ENCODE results near the gene RPS6KB2. TPM values are rescaled to one million over a fixed set of nuclear protein-coding genes. Genes with fewer than 3 reads are reported as not detected.
A peak's percentile ranks its signal among the peaks of the same experiment; 100 is the strongest.

RPS6KB2 gene
- total and polyA plus RNA-seq, 12 donors: 36.6 to 111 (median 50.0) TPM

GRCh38 chr11:67381244-67381972 is 46.9 kb upstream of the RPS6KB2 start:
- H3K27ac ChIP-seq: no peak overlapping the region
- peak in 2 of 7 donors; percentile 22 to 41 for DNase-seq
- WGBS, 4 donors: 65 to 73% (median 69%) methylated on average over 13 of the region's 13 CpGs
- no peaks in the 10 kb centered on the region for H3K27me3 ChIP-seq
- H3K4me3 ChIP-seq: no peak overlapping the region
- no peaks in the 10 kb centered on the region for H3K36me3 ChIP-seq (replicated peaks in 1 of 2)
- TF ChIP-seq POLR2A (IDR thresholded peaks at IDR 0.05): no peak
- TF ChIP-seq, protein P1, sequence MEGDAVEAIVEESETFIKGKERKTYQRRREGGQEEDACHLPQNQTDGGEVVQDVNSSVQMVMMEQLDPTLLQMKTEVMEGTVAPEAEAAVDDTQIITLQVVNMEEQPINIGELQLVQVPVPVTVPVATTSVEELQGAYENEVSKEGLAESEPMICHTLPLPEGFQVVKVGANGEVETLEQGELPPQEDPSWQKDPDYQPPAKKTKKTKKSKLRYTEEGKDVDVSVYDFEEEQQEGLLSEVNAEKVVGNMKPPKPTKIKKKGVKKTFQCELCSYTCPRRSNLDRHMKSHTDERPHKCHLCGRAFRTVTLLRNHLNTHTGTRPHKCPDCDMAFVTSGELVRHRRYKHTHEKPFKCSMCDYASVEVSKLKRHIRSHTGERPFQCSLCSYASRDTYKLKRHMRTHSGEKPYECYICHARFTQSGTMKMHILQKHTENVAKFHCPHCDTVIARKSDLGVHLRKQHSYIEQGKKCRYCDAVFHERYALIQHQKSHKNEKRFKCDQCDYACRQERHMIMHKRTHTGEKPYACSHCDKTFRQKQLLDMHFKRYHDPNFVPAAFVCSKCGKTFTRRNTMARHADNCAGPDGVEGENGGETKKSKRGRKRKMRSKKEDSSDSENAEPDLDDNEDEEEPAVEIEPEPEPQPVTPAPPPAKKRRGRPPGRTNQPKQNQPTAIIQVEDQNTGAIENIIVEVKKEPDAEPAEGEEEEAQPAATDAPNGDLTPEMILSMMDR (IDR thresholded peaks at IDR 0.05): no peak
- H3K9me3 ChIP-seq (replicated peaks in 1 of 3): no peaks in the 10 kb centered on the region
- H3K4me1 ChIP-seq (replicated peaks in 1 of 2): no peaks in the 10 kb centered on the region
- intact Hi-C loops (cut with DNase I): loop anchor here in 1 of 2 donors (5.0 kb wide), 1 partner anchor 34 kb away; no protein-coding TSS in a partner anchor

DNA sequence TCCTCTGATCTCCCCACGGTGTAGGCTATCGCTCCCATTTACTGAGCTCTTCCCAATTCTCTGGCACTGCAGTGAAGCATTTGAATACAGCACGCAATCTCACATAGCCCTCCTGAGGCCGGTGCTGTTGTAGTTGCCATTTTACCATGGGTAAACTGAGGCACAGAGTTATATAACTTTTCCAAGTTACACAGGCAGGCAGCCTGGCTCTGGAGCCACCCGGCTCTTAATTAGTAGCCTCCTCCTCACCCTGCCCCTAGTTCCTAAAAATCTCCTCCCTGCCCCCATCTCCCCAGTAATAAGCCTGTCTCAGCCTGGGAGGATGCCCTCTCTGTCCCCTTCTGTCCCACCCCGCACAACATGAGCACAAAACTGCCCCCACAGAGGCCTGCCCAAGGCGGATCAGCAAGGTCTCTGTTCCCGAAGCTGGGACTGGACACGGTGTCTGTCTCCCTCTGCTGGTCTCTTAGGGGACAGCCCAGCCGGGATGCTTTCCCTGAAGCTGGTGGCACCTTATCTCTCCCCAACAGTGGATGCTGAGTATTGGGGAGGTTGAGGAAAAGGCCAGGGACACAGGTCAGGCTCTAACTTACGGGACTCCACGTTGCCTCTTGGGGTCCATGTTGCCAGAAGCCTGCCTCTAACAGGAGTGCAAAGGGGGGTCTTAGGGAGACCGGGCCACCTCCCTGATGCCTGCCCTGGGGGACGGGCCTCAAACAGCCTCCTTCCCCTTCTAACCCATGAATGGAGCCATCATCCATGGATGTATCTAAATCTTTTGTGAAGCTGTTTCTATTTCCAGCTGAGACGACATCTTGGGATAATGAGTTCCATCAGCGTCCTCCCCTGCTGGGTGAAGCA is 45.8 kb upstream of the RPS6KB2 start:
- no peaks in the 10 kb centered on the region for H3K4me1 ChIP-seq (replicated peaks in 1 of 2)
- intact Hi-C loops (cut with DNase I): loop anchor here (2.0 to 5.0 kb wide), 2 partner anchors 30 to 35 kb away; partner anchors contain the start of gene POLD4 (in 1 of the 2)
- peak; percentile 72 to 92 (median 82) for DNase-seq

GRCh38 chr11:67384851-67385366 is 43.4 kb upstream of the RPS6KB2 start:
- no peaks in the 10 kb centered on the region for H3K9me3 ChIP-seq (replicated peaks in 1 of 3)
- intact Hi-C loops (cut with DNase I): loop anchor here in 1 of 2 donors (5.0 kb wide), 1 partner anchor 38 kb away; no protein-coding TSS in a partner anchor
- WGBS, 4 donors: 35 to 69% (median 67%) methylated on average over 2 to 3 of the region's 3 CpGs
- no peak overlapping the region for H3K27ac ChIP-seq
- no peak for DNase-seq
- H3K4me1 ChIP-seq (replicated peaks in 1 of 2): no peaks in the 10 kb centered on the region
- no peaks in the 10 kb centered on the region for H3K36me3 ChIP-seq (replicated peaks in 1 of 2)
- H3K27me3 ChIP-seq: no peaks in the 10 kb centered on the region
- TF ChIP-seq POLR2A (IDR thresholded peaks at IDR 0.05): no peak
- TF ChIP-seq, protein P1 (IDR thresholded peaks at IDR 0.05): no peak
- H3K4me3 ChIP-seq: no peak overlapping the region

More for the DNA sequence above, 45.8 kb upstream of the RPS6KB2 start:
- no peaks in the 10 kb centered on the region for H3K36me3 ChIP-seq (replicated peaks in 1 of 2)
- TF ChIP-seq, protein P1 (IDR thresholded peaks at IDR 0.05): peak; percentile 95 to 99 (median 98)
- TF ChIP-seq POLR2A (IDR thresholded peaks at IDR 0.05): no peak
- H3K9me3 ChIP-seq (replicated peaks in 1 of 3): no peaks in the 10 kb centered on the region
- no peak overlapping the region for H3K27ac ChIP-seq
- H3K27me3 ChIP-seq: no peaks in the 10 kb centered on the region
- 41 to 50% (median 42%) methylated on average over 11 to 16 of the region's 16 CpGs for WGBS, 4 donors
- no peak overlapping the region for H3K4me3 ChIP-seq

GRCh38 chr11:67387069-67387468 is 41.2 kb upstream of the RPS6KB2 start:
- 18 to 30% (median 27%) methylated on average over 8 to 9 of the region's 9 CpGs for WGBS, 4 donors
- peaks cover 7 to 9% of the 10 kb centered on the region in 2 donors for H3K4me1 ChIP-seq (replicated peaks in 1 of 2)
- DNase-seq: no peak
- TF ChIP-seq, protein P1 (IDR thresholded peaks at IDR 0.05): no peak
- H3K27me3 ChIP-seq: no peaks in the 10 kb centered on the region
- no peaks in the 10 kb centered on the region for H3K36me3 ChIP-seq (replicated peaks in 1 of 2)
- H3K4me3 ChIP-seq: no peak overlapping the region
- H3K9me3 ChIP-seq (replicated peaks in 1 of 3): no peaks in the 10 kb centered on the region
- no peak overlapping the region for H3K27ac ChIP-seq
- intact Hi-C loops (cut with DNase I): no loop called here
